Coronary artery (tissue), 2 donors: Measurements from ENCODE around the gene SLBP.

Experiments used
- DNase-seq: peaks from one replicate; pipeline ENCODE4 v3.0.0-alpha.2; 2017; ENCODE audit warnings: low spot score
- H3K27ac ChIP-seq, 2 donors: fragments of 200-600 bp; sonication (generic); one replicate each; pipeline ENCODE4 v1.5.1; 2016 to 2019
- H3K4me3 ChIP-seq: fragments of 200-600 bp; sonication (generic); 2 replicates; pipeline ENCODE4 v1.5.1; 2016; ENCODE audit warnings: mild to moderate bottlenecking, moderate library complexity
- TF ChIP-seq, protein P1 (sequence below): fragments of 200-600 bp; sonication (generic); IDR thresholded peaks from one replicate; pipeline ENCODE4 v1.5.1; 2019; ENCODE audit warnings: antibody characterized with exemption

The SLBP gene

DNA sequence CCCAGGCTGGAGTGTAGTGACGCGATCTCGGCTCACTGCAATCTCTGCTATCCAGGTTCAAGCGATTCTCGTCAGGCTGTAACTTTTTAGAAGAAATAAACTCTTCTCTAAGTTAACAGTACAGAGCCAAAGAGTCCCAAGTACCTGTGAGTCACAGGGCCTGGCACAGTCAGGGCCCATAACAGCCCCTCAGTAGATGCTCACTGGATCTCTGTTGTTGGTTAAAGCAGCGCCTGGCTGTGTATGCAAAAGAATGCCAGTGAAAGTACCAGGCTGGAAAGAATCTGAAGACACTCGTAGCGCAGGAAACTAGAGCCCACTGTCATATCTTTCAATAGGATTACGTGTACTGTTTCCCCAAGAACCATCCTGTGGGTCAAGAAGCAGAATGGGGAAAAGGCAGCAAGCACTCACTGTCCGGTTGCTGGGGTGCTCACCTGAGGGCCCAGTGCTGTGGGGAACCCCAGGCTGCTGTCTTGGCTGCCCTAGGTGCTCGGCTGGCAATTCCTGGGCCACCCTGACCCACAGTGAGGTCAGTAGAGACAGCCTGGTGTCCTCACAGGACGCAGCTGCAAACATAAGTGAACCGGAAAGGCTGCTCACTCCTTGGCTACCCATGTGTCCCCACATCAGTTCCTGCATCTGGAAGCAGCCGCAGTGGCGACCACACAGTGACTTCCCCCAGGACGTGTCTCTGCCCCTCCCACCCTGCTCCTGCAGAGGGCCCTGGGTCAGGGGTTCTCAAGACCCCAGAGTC, 3.1 kb upstream of the SLBP start:
- H3K4me3 ChIP-seq = no peak overlapping the region
- peak overlapping the region in 1 of 2 donors; percentile 7 for H3K27ac ChIP-seq
- TF ChIP-seq, protein P1, sequence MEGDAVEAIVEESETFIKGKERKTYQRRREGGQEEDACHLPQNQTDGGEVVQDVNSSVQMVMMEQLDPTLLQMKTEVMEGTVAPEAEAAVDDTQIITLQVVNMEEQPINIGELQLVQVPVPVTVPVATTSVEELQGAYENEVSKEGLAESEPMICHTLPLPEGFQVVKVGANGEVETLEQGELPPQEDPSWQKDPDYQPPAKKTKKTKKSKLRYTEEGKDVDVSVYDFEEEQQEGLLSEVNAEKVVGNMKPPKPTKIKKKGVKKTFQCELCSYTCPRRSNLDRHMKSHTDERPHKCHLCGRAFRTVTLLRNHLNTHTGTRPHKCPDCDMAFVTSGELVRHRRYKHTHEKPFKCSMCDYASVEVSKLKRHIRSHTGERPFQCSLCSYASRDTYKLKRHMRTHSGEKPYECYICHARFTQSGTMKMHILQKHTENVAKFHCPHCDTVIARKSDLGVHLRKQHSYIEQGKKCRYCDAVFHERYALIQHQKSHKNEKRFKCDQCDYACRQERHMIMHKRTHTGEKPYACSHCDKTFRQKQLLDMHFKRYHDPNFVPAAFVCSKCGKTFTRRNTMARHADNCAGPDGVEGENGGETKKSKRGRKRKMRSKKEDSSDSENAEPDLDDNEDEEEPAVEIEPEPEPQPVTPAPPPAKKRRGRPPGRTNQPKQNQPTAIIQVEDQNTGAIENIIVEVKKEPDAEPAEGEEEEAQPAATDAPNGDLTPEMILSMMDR = no peak
- DNase-seq = no peak

DNA sequence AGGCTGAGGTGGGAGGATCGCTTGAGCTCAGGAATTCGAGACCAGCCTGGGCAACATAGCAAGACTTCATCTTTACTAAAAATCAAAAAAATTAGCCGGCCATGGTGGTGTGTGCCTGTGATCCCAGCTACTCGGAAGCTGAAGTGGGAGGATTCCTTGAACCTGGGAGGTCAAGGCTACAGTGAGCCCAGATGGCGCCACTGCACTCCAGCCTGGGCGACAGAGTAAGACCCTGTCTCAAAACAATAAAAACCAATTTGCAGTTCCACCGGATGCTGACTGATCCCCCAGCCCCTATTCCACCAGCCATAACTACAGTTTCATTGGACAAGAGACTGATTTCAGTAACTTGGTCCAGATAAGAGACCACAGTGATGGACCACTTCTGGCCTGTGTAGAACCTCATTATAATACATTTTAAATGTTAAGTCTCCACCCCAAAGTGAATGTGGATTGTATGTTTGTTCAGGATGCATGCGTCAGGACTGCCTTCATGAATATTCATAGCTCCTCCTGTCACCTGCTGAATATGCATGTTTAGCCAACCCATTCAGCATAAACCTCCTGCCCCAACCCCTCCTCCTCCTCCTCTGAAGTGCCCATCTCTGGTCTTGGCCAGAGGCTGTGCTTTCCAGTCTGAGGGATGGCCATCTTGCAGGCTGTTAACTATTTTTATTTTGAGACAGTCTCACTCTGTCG, 2.3 kb upstream of the SLBP start:
- TF ChIP-seq, protein P1 = no peak
- DNase-seq = no peak
- Histone ChIP-seq H3K27ac (peak overlapping the region in 1 of 2 donors; percentile 7), H3K4me3 (no peak overlapping the region)

DNA sequence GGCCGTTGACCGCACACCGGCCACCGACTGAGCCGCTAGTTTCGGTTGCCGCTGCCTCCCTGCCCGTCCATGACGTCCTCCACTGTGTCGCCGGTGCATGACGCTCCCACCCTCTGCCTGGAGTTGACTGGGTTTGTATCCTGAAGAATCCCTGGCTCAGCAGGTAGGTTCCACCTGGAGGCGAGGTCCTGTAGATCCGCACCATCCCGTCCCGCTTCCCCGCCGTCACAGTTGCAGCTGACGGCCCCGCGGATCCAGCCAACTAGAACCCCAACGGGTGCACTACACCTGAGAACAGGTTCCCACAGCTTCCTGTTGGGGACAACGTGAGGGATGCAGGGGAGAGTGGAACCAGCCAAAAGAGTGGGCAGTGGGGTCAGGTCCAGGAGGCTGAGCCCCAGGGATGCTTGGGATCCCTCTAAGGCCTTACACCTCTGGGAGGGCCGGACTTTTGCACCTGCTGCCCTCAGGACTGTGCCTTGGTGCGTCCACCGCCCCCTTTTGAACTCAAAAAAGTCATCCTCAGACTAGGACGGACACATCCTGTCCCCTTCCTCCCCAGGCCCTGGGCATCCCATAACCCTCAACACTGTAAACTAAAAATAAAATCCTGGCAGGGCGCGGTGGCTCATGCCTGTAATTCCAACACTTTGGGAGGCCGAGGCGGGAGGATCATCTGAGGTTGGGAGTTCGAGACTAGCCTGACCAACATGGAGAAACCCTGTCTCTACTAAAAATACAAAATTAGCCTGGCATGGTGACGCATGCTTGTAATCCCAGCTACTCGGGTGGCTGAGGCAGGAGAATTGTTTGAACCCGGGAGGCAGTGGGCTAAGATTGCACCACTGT, 1.1 kb upstream of the SLBP start:
- no peak for DNase-seq
- TF ChIP-seq, protein P1 = no peak
- peak overlapping the region; percentile 85 for H3K4me3 ChIP-seq

DNA sequence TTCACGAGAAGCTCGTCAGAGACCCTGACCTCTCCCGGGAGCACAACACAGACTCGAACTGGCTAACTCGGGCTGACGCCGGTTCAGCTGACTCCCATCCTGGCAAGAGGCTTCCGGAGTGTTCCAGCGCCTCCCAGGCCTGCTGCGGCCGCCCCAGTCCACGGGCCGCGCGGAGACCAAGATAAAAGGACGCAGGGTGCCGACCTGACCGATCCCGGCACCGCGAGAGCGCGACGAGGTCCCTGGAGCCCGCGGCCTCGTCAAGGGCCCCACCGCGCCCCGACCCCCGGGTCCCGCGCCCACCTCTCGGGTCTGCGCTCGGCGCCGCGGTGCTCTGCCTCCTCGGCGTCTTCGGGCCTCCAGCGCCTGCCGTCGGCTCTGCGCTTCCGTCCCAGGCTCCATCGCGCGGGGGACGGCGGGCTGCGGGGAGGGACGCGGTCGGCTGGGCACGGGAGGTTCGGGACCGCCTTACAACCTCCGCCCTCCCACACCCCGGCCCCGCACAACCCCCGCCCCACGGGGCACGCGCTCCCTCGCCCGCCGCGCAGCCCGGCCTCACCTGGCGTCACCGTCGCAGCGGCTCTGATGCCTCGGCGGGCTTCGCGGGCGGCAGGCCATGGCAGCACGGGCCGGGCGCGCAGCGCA, 426 bp downstream of the SLBP start:
- TF ChIP-seq, protein P1 = no peak
- H3K4me3 ChIP-seq = peak overlapping the region; percentile 85
- peak overlapping the region; percentile 92 to 98 for H3K27ac ChIP-seq
- no peak for DNase-seq

More for the DNA sequence above, 1.1 kb upstream of the SLBP start:
- peak overlapping the region; percentile 92 to 98 for H3K27ac ChIP-seq

DNA sequence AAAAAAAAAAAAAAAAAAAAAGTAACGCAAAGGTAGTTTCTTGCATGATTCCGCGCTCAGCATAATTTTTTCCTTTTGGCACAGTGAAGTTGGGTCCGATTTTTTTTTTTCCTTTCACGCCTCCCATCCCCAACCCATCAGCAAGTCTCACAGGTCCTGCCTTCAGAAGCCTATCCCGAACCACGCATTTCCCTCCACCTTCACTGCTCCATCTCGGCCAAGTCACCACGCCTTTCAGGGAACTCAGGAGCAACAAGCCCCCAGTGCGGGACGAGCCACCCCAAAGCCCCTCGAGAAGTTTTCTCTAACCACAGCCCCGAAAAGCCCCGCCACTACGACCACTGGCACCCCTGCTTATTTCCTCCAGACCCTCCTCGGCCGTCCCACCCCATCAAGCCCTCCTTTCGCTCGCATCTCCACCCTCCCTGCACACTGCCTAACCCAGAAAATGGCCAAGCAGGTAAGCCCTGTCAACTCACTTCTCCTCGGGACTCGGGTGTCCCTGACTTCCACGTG, 1.0 kb downstream of the SLBP start:
- H3K4me3 ChIP-seq = peak overlapping the region; percentile 85
- TF ChIP-seq, protein P1 = no peak
- peak overlapping the region; percentile 92 to 98 for H3K27ac ChIP-seq
- DNase-seq = no peak

DNA sequence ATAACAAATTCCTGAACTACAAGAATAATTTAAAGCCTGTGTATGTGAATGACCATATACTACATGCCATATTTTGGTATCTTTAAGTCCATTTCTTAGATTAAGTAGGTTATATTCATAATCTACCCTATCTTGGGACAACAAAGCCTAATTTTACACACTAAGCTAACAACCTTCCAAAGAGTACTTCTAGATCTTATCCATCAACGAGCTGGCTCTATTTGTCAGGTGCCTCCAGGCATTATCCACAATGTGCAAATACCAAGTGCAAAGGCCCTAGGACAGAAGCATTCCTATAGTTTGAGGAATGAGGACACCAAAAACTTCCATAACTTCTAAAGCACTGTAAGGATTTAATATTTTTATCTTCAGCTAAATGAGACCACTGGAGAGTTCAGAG, 3.5 kb downstream of the SLBP start:
- Histone ChIP-seq H3K4me3 (no peak overlapping the region), H3K27ac (no peak overlapping the region)
- DNase-seq = no peak
- TF ChIP-seq, protein P1 = no peak
